ENCODE results near the gene CCNQ. TPM values are rescaled to one million over a fixed set of nuclear protein-coding genes. Genes with fewer than 3 reads are reported as not detected.

CCNQ gene
- total RNA-seq, 2 experiments from 2014 or later, result 12.0 to 29.7 TPM

DNA sequence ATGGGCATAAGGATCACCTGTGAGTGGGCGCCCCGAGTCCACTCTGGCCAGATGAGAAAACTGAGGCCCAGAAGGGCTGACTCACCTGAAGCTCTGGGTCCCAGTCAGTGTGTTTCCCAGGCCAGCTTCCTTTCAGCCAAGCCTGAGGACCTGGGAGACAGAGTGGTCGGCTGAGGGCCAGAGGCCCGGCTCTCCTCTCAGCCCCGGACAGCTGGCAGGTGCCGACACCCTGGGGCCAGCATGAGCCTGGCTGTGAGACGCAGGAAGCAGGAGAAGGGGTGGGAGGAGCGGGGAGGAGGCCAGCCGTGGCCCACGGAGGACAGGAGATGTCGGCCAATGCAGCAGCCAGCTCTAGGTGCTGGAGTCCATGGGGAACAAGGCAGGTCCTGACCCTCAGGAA, 52.6 kb downstream of the CCNQ start:
- no peak for DNase-seq (ENCODE audit: low spot score)
- Histone ChIP-seq H2AFZ (ENCODE audit: low read length) (no peak overlapping the region), H3K4me2 (ENCODE audit: low read length) (no peak overlapping the region), H3K27ac (ENCODE audit: low read depth, low read length, poor library complexity, severe bottlenecking) (no peak overlapping the region), H3K9me3 (ENCODE audit: low read length) (no peaks in the 10 kb centered on the region), H4K20me1 (ENCODE audit: insufficient read depth, low read length) (no peaks in the 10 kb centered on the region), H3K79me2 (ENCODE audit: insufficient read depth, low read depth, low read length) (no peaks in the 10 kb centered on the region), H3K36me3 (ENCODE audit: insufficient read depth, low read length) (no peaks in the 10 kb centered on the region), H3K9me2 (ENCODE audit: insufficient read depth, low read length) (no peaks in the 10 kb centered on the region), H3K4me1 (ENCODE audit: insufficient read depth, low read length, poor library complexity, severe bottlenecking) (no peaks in the 10 kb centered on the region), H3K4me3 (ENCODE audit: low read depth, low read length, poor library complexity, severe bottlenecking) (no peak overlapping the region)
- TF ChIP-seq EZH2phosphoT487 (IDR thresholded peaks at IDR 0.05; ENCODE audit: borderline replicate concordance, low read depth, low read length), result no peak
- BruUV-seq (replicated peaks), result no TSS peak
- CTCF ChIA-PET (ENCODE audit: unreplicated experiment), result no interaction called here
- intact Hi-C loops (cut with micrococcal nuclease; ENCODE audit: unreplicated experiment), result no loop called here
- POLR2A ChIA-PET, result no interaction called here

DNA sequence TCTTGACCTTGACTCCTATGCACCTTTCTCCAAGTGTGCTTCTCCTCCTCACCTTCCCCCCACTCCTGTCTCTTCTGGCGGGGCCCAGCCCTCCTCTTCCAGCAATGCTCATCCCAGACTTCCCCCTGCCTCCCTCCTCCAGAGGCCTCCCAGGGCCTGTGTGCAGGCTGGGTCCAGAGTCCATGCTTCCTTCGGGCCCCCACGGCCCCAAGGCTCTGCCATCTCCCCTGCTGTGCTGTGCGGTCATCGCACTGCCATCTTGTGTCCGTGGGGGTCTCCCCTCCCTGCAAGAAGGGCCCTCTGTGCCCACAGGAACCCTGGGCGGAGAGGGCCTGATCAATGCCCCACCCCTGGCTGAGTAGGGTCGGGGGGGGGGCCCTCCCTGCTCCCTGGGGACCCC, 54.2 kb downstream of the CCNQ start:
- ChIA-PET CTCF (ENCODE audit: unreplicated experiment) (no interaction called here), POLR2A (no interaction called here)
- Histone ChIP-seq H3K4me2 (ENCODE audit: low read length) (no peak overlapping the region), H3K79me2 (ENCODE audit: insufficient read depth, low read depth, low read length) (no peaks in the 10 kb centered on the region), H3K9me3 (ENCODE audit: low read length) (no peaks in the 10 kb centered on the region), H3K36me3 (ENCODE audit: insufficient read depth, low read length) (no peaks in the 10 kb centered on the region), H3K9me2 (ENCODE audit: insufficient read depth, low read length) (no peaks in the 10 kb centered on the region), H4K20me1 (ENCODE audit: insufficient read depth, low read length) (no peaks in the 10 kb centered on the region), H3K27ac (ENCODE audit: low read depth, low read length, poor library complexity, severe bottlenecking) (no peak overlapping the region), H3K4me3 (ENCODE audit: low read depth, low read length, poor library complexity, severe bottlenecking) (no peak overlapping the region), H2AFZ (ENCODE audit: low read length) (no peak overlapping the region), H3K4me1 (ENCODE audit: insufficient read depth, low read length, poor library complexity, severe bottlenecking) (no peaks in the 10 kb centered on the region)
- intact Hi-C loops (cut with micrococcal nuclease; ENCODE audit: unreplicated experiment), result no loop called here
- no peak for TF ChIP-seq EZH2phosphoT487 (IDR thresholded peaks at IDR 0.05; ENCODE audit: borderline replicate concordance, low read depth, low read length)
- TF ChIP-seq, protein P1, sequence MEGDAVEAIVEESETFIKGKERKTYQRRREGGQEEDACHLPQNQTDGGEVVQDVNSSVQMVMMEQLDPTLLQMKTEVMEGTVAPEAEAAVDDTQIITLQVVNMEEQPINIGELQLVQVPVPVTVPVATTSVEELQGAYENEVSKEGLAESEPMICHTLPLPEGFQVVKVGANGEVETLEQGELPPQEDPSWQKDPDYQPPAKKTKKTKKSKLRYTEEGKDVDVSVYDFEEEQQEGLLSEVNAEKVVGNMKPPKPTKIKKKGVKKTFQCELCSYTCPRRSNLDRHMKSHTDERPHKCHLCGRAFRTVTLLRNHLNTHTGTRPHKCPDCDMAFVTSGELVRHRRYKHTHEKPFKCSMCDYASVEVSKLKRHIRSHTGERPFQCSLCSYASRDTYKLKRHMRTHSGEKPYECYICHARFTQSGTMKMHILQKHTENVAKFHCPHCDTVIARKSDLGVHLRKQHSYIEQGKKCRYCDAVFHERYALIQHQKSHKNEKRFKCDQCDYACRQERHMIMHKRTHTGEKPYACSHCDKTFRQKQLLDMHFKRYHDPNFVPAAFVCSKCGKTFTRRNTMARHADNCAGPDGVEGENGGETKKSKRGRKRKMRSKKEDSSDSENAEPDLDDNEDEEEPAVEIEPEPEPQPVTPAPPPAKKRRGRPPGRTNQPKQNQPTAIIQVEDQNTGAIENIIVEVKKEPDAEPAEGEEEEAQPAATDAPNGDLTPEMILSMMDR (conservative IDR thresholded peaks at IDR 0.05; ENCODE audit: low read length), result no peak
- DNase-seq (ENCODE audit: low spot score), result no peak
- no TSS peak for BruUV-seq (replicated peaks)

DNA sequence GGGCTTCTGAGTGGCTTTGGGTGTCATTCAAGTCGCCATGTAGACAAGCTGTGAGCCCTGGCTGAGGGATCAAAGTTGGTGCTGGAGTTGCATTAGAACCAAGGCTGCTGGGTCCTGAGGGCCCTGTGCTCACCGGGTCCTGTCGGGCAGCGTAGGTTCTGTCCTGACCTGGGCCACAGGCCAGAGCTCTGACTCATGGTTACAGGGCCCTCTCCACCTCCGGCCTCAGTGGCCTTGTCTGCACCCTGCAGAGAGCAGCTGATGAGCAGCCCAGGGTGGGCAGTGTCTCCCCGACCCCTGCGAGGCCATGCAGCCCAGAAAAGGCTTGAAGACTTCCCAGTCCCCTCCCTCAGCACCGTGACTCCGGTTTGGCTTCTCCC, 59.0 kb downstream of the CCNQ start:
- Histone ChIP-seq H3K27ac (ENCODE audit: low read depth, low read length, poor library complexity, severe bottlenecking) (no peak overlapping the region), H4K20me1 (ENCODE audit: insufficient read depth, low read length) (no peaks in the 10 kb centered on the region), H3K9me3 (ENCODE audit: low read length) (no peaks in the 10 kb centered on the region), H3K4me1 (ENCODE audit: insufficient read depth, low read length, poor library complexity, severe bottlenecking) (no peaks in the 10 kb centered on the region), H3K4me3 (ENCODE audit: low read depth, low read length, poor library complexity, severe bottlenecking) (no peak overlapping the region), H3K9me2 (ENCODE audit: insufficient read depth, low read length) (no peaks in the 10 kb centered on the region), H3K4me2 (ENCODE audit: low read length) (no peak overlapping the region), H3K36me3 (ENCODE audit: insufficient read depth, low read length) (no peaks in the 10 kb centered on the region), H3K79me2 (ENCODE audit: insufficient read depth, low read depth, low read length) (no peaks in the 10 kb centered on the region), H2AFZ (ENCODE audit: low read length) (no peak overlapping the region)
- intact Hi-C loops (cut with micrococcal nuclease; ENCODE audit: unreplicated experiment), result loop anchor here (1.0 kb wide), 2 partner anchors 109 to 129 kb away; no protein-coding TSS in a partner anchor
- ChIA-PET CTCF (ENCODE audit: unreplicated experiment) (no interaction called here), POLR2A (interaction anchor here (0.6 kb wide), 1 partner anchor 184 kb away, joined by 3 read pairs; the partner anchor contains the start of gene BCAP31)
- no peak for DNase-seq (ENCODE audit: low spot score)
- TF ChIP-seq, protein P1 (conservative IDR thresholded peaks at IDR 0.05; ENCODE audit: low read length), result no peak
- BruUV-seq (replicated peaks), result no TSS peak

Measured in OCI-LY7 (cell line).